ENCODE measurements around the gene GNAQ. TPM values are rescaled to one million over a fixed set of nuclear protein-coding genes. Genes with fewer than 3 reads are reported as not detected.
A peak's percentile ranks its signal among the peaks of the same experiment; 100 is the strongest.

GNAQ gene
- total and polyA plus RNA-seq, 2 of the 13 experiments (the other 11 are each of a cell fraction or from before 2014, with no cell fraction given): 16.5 to 17.7 TPM

DNA sequence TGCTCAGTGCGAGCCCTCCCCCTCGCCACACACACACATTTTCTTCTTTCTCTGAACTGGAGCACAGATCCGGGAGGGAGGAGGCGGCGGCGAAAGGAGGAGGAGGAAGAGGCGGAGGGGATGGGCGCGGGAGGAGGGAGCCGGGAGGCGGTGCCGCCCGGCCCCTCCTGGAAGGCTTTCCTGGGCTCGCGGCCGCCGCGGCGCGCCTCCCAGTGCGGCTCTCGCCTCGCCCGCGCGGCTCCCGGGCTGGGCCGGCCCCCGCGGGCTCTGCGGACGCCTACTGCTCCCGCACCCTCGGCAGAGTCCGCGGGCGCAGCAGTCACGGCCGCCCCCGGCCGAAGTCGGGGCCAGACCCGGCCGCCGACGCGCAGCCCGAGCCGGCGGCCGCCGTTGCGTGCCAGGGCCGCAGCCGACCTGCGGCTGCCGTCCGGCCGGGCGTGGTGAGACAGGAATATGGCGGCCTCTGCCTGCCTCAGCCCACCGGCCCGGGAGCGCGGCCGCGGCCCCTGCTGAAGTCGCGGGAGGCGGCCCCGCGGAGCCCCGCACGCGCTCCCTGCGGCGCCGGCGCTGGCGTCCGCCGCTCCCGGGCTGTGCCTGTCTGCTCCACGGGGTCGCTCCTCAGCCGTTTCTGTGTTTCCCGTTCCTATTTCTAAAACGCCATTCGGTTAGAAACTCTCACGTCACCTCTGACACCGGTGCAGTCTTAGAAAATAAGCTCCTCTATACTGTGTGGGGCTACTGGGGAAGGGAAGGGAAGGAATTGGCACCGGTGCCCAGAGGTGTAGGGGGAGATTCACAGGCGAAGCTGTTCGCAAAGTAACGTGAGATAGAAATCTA is 500 bp upstream of the GNAQ start (continued):
- TF ChIP-seq ZBTB4 (CRISPR knock-in tag; IDR thresholded peaks at IDR 0.05; ENCODE audit: borderline replicate concordance): no peak
- TF ChIP-seq KMT2A (CRISPR knock-in tag; IDR thresholded peaks at IDR 0.05): no peak; the same call in 1 of the 2 replicates

DNA sequence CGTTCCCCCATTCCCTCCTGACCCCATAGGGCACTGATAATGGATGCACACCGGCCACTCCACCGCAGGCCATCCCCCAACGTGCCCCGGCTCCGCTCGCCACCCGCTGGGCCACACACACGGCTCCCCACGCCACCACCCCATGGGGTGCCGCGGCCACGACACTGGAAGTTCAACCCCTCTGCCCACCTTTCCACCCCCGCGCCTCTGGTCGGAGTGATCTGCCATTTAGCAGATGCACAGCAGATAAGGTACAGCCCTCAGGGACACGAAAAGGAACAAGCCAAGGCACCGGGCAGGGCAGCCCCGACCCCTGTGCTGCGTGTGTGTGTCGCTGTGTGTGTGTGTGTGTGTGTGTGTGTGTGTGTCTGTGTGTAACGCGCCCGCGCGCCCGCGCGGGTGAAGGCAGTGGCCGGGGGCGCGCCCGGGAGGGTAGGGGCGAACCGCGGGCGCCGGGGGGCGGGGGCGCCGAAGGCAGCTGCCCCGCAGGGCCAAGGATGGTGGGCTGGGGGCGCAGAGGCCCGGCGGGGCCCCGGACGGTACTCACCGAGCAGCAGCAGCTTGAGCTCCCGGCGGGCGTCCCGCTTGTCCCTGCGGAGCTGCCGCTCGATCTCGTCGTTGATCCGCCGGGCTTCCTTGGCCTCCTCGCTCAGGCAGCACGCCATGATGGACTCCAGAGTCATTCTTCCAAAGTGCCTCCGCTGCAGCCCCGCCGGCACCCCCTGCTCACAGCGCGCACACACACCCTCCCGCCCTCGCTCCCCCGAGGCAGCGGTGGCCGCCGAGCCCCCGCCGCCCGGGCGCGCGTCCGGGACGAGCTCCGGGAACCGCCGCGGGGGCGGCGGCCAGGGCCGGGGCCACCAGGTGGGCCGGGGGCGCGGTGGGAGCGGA is 813 bp downstream of the GNAQ start:
- H3K79me2 ChIP-seq (ENCODE audit: insufficient read depth, low read length): peaks cover 52% of the 10 kb centered on the region
- TF ChIP-seq, protein P1, sequence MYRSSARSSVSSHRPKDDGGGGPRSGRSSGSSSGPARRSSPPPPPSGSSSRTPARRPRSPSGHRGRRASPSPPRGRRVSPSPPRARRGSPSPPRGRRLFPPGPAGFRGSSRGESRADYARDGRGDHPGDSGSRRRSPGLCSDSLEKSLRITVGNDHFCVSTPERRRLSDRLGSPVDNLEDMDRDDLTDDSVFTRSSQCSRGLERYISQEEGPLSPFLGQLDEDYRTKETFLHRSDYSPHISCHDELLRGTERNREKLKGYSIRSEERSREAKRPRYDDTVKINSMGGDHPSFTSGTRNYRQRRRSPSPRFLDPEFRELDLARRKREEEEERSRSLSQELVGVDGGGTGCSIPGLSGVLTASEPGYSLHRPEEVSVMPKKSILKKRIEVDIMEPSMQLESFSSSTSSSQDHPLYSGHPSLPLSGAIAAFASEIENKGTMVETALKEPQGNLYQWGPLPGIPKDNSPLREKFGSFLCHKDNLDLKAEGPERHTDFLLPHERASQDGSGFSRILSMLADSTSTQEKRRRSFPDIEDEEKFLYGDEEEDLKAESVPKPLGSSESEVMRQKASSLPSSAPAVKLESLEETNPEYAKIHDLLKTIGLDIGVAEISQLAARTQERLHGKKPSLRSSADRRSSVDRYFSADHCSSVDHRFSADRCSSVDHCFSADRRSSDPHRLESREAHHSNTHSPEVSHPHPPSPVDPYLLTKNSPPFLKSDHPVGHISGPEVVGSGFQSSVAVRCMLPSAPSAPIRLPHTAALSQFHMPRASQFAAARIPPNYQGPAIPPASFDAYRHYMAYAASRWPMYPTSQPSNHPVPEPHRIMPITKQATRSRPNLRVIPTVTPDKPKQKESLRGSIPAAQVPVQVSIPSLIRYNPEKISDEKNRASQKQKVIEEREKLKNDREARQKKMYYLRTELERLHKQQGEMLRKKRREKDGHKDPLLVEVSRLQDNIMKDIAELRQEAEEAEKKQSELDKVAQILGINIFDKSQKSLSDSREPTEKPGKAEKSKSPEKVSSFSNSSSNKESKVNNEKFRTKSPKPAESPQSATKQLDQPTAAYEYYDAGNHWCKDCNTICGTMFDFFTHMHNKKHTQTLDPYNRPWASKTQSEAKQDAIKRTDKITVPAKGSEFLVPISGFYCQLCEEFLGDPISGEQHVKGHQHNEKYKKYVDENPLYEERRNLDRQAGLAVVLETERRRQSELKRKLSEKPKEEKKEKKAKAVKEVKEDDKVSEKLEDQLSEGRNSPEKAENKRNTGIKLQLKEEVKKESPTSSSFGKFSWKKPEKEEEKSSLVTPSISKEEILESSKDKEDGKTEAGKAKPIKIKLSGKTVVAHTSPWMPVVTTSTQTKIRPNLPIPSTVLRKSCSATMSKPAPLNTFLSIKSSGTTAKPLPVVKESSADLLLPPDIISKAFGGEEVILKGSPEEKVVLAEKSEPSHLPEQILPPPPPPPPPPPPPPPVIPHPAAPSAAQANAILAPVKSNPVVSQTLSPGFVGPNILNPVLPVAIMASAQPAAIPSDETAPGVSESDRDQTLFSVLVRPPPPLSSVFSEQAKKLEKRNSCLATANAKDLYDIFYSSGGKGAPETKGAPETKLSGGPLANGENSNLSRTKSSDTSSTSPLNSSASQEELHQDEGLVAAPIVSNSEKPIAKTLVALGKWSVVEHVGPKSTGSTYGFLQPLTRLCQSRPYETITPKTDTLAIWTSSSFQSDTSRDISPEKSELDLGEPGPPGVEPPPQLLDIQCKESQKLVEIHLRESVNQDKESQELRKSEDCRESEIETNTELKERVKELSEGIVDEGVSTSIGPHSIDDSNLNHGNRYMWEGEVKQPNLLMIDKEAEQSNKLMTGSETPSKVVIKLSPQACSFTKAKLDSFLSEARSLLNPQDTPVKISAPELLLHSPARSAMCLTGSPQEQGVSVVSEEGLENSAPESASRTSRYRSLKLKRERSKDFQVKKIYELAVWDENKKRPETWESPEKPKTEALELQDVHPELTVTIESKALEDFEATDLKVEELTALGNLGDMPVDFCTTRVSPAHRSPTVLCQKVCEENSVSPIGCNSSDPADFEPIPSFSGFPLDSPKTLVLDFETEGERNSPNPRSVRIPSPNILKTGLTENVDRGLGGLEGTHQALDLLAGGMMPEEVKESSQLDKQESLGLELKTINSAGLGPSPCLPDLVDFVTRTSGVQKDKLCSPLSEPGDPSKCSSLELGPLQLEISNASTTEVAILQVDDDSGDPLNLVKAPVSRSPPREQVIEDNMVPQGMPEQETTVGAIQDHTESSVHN (CRISPR knock-in tag; IDR thresholded peaks at IDR 0.05): 0 out of 2 replicates have a peak, but pooled peaks have one; percentile 22
- TF ChIP-seq, protein P2, sequence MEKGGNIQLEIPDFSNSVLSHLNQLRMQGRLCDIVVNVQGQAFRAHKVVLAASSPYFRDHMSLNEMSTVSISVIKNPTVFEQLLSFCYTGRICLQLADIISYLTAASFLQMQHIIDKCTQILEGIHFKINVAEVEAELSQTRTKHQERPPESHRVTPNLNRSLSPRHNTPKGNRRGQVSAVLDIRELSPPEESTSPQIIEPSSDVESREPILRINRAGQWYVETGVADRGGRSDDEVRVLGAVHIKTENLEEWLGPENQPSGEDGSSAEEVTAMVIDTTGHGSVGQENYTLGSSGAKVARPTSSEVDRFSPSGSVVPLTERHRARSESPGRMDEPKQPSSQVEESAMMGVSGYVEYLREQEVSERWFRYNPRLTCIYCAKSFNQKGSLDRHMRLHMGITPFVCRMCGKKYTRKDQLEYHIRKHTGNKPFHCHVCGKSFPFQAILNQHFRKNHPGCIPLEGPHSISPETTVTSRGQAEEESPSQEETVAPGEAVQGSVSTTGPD (CRISPR knock-in tag; IDR thresholded peaks at IDR 0.05): no peak
- no peak for TF ChIP-seq ZNF451 (CRISPR knock-in tag; IDR thresholded peaks at IDR 0.05)

More for the DNA sequence above, 813 bp downstream of the GNAQ start:
- WGBS (ENCODE audit: low lambda C conversion rate): 3% methylated on average over 10 of the region's 91 CpGs
- H3K9ac ChIP-seq (ENCODE audit: insufficient read depth, low read depth, low read length): peak overlapping the region; percentile 77
- in situ Hi-C loops (cut with HindIII; ENCODE audit: extremely low pct_ligation_motif_present, low pct_unique_long_range_greater_than_20kb): loop anchor here (5.0 to 10.0 kb wide), 2 partner anchors 43 to 184 kb away; no protein-coding TSS in a partner anchor
- no peak for FAIRE-seq
- no peak overlapping the region for H2AFZ ChIP-seq (ENCODE audit: low read length)
- H3K27ac ChIP-seq (ENCODE audit: extremely low read length, insufficient read depth, low read length): peak overlapping the region; percentile 64
- peak overlapping the region; percentile 91 for H3K4me2 ChIP-seq (ENCODE audit: low read depth, low read length)
- intact Hi-C loops (cut with micrococcal nuclease; ENCODE audit: unreplicated experiment): loop anchor here (1.0 to 10.0 kb wide), 5 partner anchors 26 to 278 kb away; partner anchors contain the start of gene PSAT1
- H4K20me1 ChIP-seq (ENCODE audit: insufficient read depth, low read length): 0 out of 2 replicates have a peak, but pooled peaks cover 5% of the 10 kb centered on the region
- no peaks in the 10 kb centered on the region for H3K36me3 ChIP-seq (replicated peaks in 1 of 2; ENCODE audit: control insufficient read depth in 1 of 2, insufficient read depth in 2 of 2, low read length in 2 of 2)
- CTCF ChIA-PET (ENCODE audit: low intra/inter-chr PET ratio, low total read pairs): no interaction called here
- peaks cover 53% of the 10 kb centered on the region for H3K4me1 ChIP-seq (ENCODE audit: insufficient read depth, low read length)
- peak; percentile 52 for ATAC-seq
- BruUV-seq (replicated peaks): no TSS peak
- H3K9me3 ChIP-seq (ENCODE audit: low read length): no peaks in the 10 kb centered on the region
- peak overlapping the region; percentile 81 to 89 (median 87) for H3K4me3 ChIP-seq (replicated peaks in 1 of 3; ENCODE audit: insufficient read depth in 1 of 3, low read depth in 2 of 3, low read length in 3 of 3)
- DNase-seq (ENCODE audit: low spot score): no peak
- POLR2A ChIA-PET: interaction anchor here (1.2 to 1.3 kb wide), 2 partner anchors 53 to 223 kb away, joined by 3 to 4 read pairs; no protein-coding TSS in a partner anchor
- H3K27me3 ChIP-seq (ENCODE audit: control insufficient read depth in 1 of 2, insufficient read depth in 2 of 2, low read length in 2 of 2): no peaks in the 10 kb centered on the region

Data from HepG2 (cell line).